AML-193 (cell line): Measurements from ENCODE around the gene SPATS2L.

Experiments used
- DNase-seq, 2 experiments: peaks; one replicate each; lab custom pipeline; 2025; lab: John Stamatoyannopoulos, UW

Gene SPATS2L

GRCh38 chr2:200350850-200351285 lies 44.4 kb downstream of the SPATS2L start:
- DNase-seq: no peak

GRCh38 chr2:200351815-200352214 lies 45.3 kb downstream of the SPATS2L start:
- DNase-seq: no peak

DNA sequence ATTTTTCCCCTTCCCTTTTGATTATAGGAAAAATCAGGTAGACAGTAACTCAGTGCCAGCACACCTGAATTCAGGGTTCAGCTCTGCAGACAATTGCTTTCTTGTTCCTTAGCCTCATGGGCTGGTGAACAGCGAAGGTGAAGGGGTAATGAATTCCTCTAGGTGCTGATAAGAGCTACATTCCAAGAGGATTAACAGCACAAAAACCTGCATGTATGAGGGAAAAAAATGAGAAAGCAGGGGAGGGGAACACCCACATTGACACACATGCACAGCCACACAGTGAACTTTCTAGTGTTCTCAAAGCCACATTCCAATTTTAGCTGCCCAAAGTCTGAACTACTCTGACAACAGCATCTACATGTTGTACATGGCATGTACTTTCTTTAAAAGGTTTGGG lies 46.1 kb downstream of the SPATS2L start:
- DNase-seq: no peak

GRCh38 chr2:200353120-200353519 lies 46.6 kb downstream of the SPATS2L start:
- DNase-seq: no peak

GRCh38 chr2:200353874-200354273 lies 47.4 kb downstream of the SPATS2L start:
- no peak for DNase-seq

GRCh38 chr2:200354833-200355751 lies 48.6 kb downstream of the SPATS2L start:
- no peak for DNase-seq

- DNase-seq: no peak
These were observed 49.8 kb downstream of the SPATS2L start for GRCh38 chr2:200356321-200356720.

- no peak for DNase-seq
These were observed 50.4 kb downstream of the SPATS2L start for GRCh38 chr2:200356857-200357384.

GRCh38 chr2:200357845-200358244 lies 51.4 kb downstream of the SPATS2L start:
- DNase-seq: no peak

DNA sequence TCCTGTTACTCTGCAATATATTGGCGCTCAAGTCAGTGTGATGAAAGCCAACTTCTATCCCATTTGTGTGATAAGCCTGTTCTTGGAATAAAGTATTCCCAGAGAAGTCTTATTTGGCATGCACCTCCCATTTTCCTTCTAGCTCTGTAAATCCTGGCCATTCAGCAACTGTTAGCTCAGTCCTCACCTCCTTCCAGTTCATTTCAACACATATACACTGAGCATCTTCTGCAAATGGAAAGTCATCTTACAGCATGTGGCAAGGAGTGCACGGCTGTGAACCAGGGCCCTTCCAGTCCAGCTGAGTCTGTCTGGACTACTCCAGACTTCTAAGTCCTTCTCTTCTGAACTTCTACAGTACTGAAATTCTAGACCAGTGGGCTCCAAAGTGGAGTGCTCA lies 53.1 kb downstream of the SPATS2L start:
- no peak for DNase-seq

DNA sequence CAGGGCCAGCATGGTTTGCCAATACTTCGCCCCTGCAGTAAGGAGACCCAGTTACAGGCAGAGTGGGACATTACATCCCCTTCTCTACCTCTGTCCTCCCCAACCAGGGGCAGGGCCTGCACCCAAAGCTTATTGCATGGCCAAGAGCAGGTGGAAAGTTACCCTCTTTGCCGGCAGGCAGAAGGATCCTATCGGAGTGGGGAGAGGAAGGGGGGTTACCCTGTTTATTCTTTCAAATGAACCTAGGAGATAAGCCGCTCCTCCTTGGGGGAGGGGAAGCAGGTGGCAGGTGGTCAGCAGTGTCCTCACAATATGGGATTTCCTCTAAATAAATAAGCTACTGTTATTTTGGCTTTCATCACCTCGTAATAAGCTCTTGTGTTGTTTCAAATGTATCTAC lies 53.9 kb downstream of the SPATS2L start:
- no peak for DNase-seq

DNA sequence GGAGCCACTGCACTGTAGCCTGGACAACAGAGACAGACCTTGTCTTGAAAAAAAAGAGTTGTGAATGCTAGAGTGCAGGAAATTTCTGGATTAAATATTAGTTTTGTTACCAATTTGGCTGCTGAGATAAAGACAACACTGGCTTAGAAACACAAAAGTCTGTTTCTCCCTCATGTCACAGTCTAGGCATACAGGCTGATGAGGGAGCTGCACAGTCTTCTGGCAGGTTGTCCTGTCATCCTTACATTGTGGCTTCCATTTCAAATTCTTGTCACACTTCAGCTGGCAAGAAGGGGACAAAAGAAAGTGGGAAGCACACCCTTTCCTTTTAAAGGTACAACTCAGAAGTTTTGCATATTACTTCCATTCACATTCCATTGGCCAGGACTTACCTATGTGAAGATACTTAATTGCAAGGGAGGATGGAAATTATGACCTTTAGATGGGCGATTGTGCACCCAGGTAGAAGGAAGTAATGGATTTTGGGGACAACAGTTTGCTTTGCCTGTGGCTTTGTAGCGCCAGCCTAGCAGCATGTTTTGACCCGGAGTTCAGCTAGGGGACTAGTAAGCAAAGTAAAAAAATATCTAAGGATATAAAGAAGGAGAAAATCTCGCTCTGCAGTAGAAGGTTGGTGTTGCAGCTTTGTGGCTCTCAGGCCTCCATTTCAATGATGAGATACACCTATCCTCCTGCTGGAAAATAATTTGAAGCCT lies 55.9 kb downstream of the SPATS2L start:
- DNase-seq: no peak

DNA sequence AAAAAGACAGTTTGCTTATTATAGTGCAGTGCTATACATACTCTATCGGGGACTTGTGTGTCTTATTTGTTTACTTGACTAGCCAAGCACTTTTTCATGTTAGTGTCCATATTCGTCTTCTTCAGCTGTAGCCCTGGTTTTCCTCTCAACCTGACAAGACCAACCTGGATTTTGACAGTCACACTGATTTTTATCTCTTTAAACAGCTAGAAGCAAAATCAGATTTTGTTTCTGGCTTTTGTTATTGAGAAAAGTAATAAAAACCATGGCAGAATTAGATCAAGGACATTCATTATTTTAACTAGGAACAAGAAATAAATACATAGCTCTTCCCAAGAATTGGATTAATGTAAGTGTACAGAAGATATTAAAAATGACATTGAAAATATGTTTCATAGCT lies 56.8 kb downstream of the SPATS2L start:
- DNase-seq: no peak

DNA sequence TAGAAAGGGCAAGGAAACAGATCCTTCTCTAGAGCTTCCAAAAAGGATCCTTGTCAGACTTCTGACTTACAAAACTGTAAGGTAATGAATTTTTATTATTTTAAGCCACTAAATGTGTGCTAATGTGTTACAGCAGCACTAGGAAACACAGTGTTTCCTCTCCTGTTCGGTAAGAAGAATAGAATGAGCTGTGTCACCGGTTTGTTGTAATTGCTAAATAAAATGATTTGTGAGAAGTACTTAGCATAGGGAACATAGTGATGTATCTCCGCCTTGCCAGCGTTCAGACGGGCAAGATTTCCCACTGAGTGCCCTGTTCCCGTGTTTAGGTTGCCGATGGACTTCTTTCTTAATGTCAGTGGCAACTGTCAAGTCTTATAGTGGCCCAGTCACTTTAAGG lies 57.6 kb downstream of the SPATS2L start:
- no peak for DNase-seq

DNA sequence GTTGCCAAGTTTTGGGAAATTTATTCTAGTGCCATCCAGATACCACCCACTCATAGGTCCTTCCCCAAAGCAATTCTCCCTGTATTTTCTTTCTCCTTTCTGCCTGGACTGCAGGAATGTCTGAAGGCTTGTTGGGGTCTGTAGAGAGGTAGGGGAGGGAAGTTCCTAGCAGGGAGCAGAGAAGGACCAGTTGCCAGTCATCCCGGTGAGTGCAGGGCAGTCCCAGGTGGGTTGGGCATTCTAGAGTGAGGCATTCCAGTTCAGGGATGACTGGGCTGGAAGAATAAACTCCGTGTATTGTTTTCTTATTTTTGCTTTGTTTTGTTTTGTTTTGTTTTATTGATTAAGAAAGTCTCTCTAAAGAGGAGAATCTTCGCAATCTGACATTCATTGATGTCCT lies 58.1 kb downstream of the SPATS2L start:
- no peak for DNase-seq

- DNase-seq: no peak
These were observed 58.7 kb downstream of the SPATS2L start for GRCh38 chr2:200365209-200365608.

GRCh38 chr2:200367155-200367554 lies 60.7 kb downstream of the SPATS2L start:
- peak; percentile 10 to 36 for DNase-seq

- DNase-seq: no peak
These were observed 63.4 kb downstream of the SPATS2L start for GRCh38 chr2:200369886-200370285.

DNA sequence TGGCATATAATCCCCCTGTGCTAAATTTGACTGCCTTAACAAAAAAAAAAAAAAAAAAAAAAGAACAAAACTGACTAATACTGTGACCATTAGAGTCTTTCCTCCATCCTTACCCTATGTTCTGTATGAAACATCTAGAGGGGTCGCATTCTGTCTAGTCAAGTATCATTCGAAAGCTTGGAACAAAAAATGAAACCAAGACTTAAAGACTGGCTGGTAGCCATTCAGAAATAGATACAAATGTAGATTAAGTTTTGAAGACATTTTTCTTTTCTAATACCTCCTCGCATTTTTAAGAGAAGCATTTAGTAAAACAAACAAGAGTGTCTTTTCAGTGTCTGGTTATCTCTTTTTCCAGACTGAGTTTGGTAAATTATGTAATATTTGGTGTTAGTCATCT lies 66.7 kb downstream of the SPATS2L start:
- DNase-seq: no peak

DNA sequence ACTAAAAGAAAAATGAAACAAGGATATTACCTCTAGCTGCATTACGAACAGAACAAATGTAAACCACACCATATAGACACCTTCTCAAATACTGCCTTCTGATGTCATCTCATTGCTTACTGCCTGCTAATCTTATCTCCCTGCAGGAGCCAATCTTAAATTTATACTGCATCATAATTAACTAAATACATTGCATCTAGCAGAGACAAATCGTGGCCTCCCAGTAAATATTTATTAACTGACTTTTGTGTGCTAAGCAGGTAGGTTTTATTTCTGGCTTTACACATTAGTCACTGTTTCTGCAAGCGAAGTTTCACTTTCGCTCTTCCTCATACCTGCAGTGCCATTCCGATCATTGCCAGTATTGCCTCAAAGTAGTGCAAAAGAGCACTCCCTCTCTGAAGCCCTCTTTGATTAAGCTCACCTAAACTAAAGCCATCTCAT lies 67.5 kb downstream of the SPATS2L start:
- peak; percentile 35 to 48 for DNase-seq

GRCh38 chr2:200376513-200377354 lies 70.2 kb downstream of the SPATS2L start:
- DNase-seq: no peak
